Activated T-helper 1 cell treated with anti-CD3 and anti-CD28 coated beads, Interleukin-12 subunit alpha, Interleukin-12 subunit beta, Interleukin-2, Interleukin-4 antibody, amounts not matched to agents 30 ng/mL and 10 ng/mL and 1 ng/mL, durations not matched to agents 14 hours and 24 hours and 36 hours (primary cell): ENCODE measurements around the gene GRM4. TPM values are rescaled to one million over a fixed set of nuclear protein-coding genes. Genes with fewer than 3 reads are reported as not detected.

Experiments used
- DNase-seq: peaks from one replicate; pipeline ENCODE4 v3.0.0; 2021; ENCODE audit warnings: low spot score
- H3K27ac Mint-ChIP-seq: one replicate; pipeline ENCODE4 v1.8.0; 2021; ENCODE audit warnings: mild to moderate bottlenecking, mixed read lengths
- H3K27me3 Mint-ChIP-seq: one replicate; pipeline ENCODE4 v1.8.0; 2022; ENCODE audit warnings: mild to moderate bottlenecking, moderate library complexity, mixed read lengths; ENCODE audit not compliant: insufficient read depth
- H3K36me3 Mint-ChIP-seq: one replicate; pipeline ENCODE4 v1.8.0; 2021; ENCODE audit warnings: low read depth, mixed read lengths
- H3K4me1 Mint-ChIP-seq: one replicate; pipeline ENCODE4 v1.8.0; 2021; ENCODE audit warnings: low read depth, mixed read lengths
- H3K4me3 Mint-ChIP-seq: one replicate; pipeline ENCODE4 v1.8.0; 2021; ENCODE audit warnings: mild to moderate bottlenecking, moderate library complexity, mixed read lengths
- H3K9me3 Mint-ChIP-seq: one replicate; pipeline ENCODE4 v1.8.0; 2021; ENCODE audit warnings: mixed read lengths
- intact Hi-C: fragments of 100-400 bp; cut with micrococcal nuclease; formaldehyde crosslinking; loops from one replicate; pipeline ENCODE4 v1.15.1; 2024
- total RNA-seq: library from RNA; stranded (reverse); gene quantifications from 2 replicates; pipeline ENCODE4 v1.2.3, GENCODE V29; 2022

Gene GRM4
- total RNA-seq, 1 donor from 2014 or later, result not detected

GRCh38 chr6:34152806-34153520, 7.1 kb upstream of the GRM4 start:
- H3K9me3 Mint-ChIP-seq, result no peaks in the 10 kb centered on the region
- no peak overlapping the region for H3K27ac Mint-ChIP-seq
- no peak overlapping the region for H3K4me3 Mint-ChIP-seq
- H3K36me3 Mint-ChIP-seq, result no peaks in the 10 kb centered on the region
- DNase-seq, result no peak
- no peaks in the 10 kb centered on the region for H3K4me1 Mint-ChIP-seq
- intact Hi-C loops, result no loop called here
- H3K27me3 Mint-ChIP-seq, result peaks cover 59% of the 10 kb centered on the region

GRCh38 chr6:34152042-34152524, 6.2 kb upstream of the GRM4 start:
- no peaks in the 10 kb centered on the region for H3K36me3 Mint-ChIP-seq
- no peak overlapping the region for H3K4me3 Mint-ChIP-seq
- no peaks in the 10 kb centered on the region for H3K4me1 Mint-ChIP-seq
- no peak overlapping the region for H3K27ac Mint-ChIP-seq
- intact Hi-C loops, result no loop called here
- peaks cover 58% of the 10 kb centered on the region for H3K27me3 Mint-ChIP-seq
- no peaks in the 10 kb centered on the region for H3K9me3 Mint-ChIP-seq
- DNase-seq, result no peak

GRCh38 chr6:34151321-34152041, 5.6 kb upstream of the GRM4 start:
- Mint-ChIP-seq H3K4me1 (no peaks in the 10 kb centered on the region), H3K36me3 (no peaks in the 10 kb centered on the region), H3K27ac (no peak overlapping the region), H3K9me3 (no peaks in the 10 kb centered on the region), H3K27me3 (peaks cover 57% of the 10 kb centered on the region), H3K4me3 (no peak overlapping the region)
- intact Hi-C loops, result no loop called here
- no peak for DNase-seq

GRCh38 chr6:34150766-34151165, 4.9 kb upstream of the GRM4 start:
- Mint-ChIP-seq H3K9me3 (no peaks in the 10 kb centered on the region), H3K27ac (no peak overlapping the region), H3K36me3 (no peaks in the 10 kb centered on the region), H3K4me1 (no peaks in the 10 kb centered on the region), H3K4me3 (no peak overlapping the region), H3K27me3 (peaks cover 59% of the 10 kb centered on the region)
- DNase-seq, result no peak
- intact Hi-C loops, result no loop called here

GRCh38 chr6:34149831-34150400, 4.0 kb upstream of the GRM4 start:
- Mint-ChIP-seq H3K4me3 (no peak overlapping the region), H3K36me3 (no peaks in the 10 kb centered on the region), H3K27ac (no peak overlapping the region), H3K4me1 (no peaks in the 10 kb centered on the region), H3K9me3 (no peaks in the 10 kb centered on the region), H3K27me3 (peaks cover 60% of the 10 kb centered on the region)
- intact Hi-C loops, result no loop called here
- no peak for DNase-seq

GRCh38 chr6:34149452-34149810, 3.5 kb upstream of the GRM4 start:
- no peak overlapping the region for H3K27ac Mint-ChIP-seq
- H3K4me1 Mint-ChIP-seq, result no peaks in the 10 kb centered on the region
- no peaks in the 10 kb centered on the region for H3K36me3 Mint-ChIP-seq
- no peak overlapping the region for H3K4me3 Mint-ChIP-seq
- peaks cover 62% of the 10 kb centered on the region for H3K27me3 Mint-ChIP-seq
- no peak for DNase-seq
- H3K9me3 Mint-ChIP-seq, result no peaks in the 10 kb centered on the region
- intact Hi-C loops, result no loop called here

GRCh38 chr6:34148631-34149451, 3.0 kb upstream of the GRM4 start:
- H3K27me3 Mint-ChIP-seq, result peaks cover 63% of the 10 kb centered on the region
- no peaks in the 10 kb centered on the region for H3K9me3 Mint-ChIP-seq
- no peak overlapping the region for H3K27ac Mint-ChIP-seq
- no peaks in the 10 kb centered on the region for H3K36me3 Mint-ChIP-seq
- no peak for DNase-seq
- intact Hi-C loops, result no loop called here
- no peaks in the 10 kb centered on the region for H3K4me1 Mint-ChIP-seq
- no peak overlapping the region for H3K4me3 Mint-ChIP-seq

- no peak for DNase-seq
- intact Hi-C loops, result no loop called here
- H3K27ac Mint-ChIP-seq, result no peak overlapping the region
- no peaks in the 10 kb centered on the region for H3K4me1 Mint-ChIP-seq
- H3K27me3 Mint-ChIP-seq, result peaks cover 66% of the 10 kb centered on the region
- H3K36me3 Mint-ChIP-seq, result no peaks in the 10 kb centered on the region
- no peak overlapping the region for H3K4me3 Mint-ChIP-seq
- H3K9me3 Mint-ChIP-seq, result no peaks in the 10 kb centered on the region
Observed at GRCh38 chr6:34147906-34148630, 2.2 kb upstream of the GRM4 start.

GRCh38 chr6:34146801-34147592, 1.1 kb upstream of the GRM4 start:
- no peaks in the 10 kb centered on the region for H3K36me3 Mint-ChIP-seq
- H3K4me1 Mint-ChIP-seq, result no peaks in the 10 kb centered on the region
- no peak for DNase-seq
- peaks cover 66% of the 10 kb centered on the region for H3K27me3 Mint-ChIP-seq
- H3K9me3 Mint-ChIP-seq, result no peaks in the 10 kb centered on the region
- intact Hi-C loops, result no loop called here
- no peak overlapping the region for H3K4me3 Mint-ChIP-seq
- H3K27ac Mint-ChIP-seq, result no peak overlapping the region

GRCh38 chr6:34145161-34146020, 496 bp downstream of the GRM4 start:
- intact Hi-C loops, result no loop called here
- H3K4me3 Mint-ChIP-seq, result no peak overlapping the region
- no peak for DNase-seq
- no peak overlapping the region for H3K27ac Mint-ChIP-seq
- H3K36me3 Mint-ChIP-seq, result no peaks in the 10 kb centered on the region
- H3K4me1 Mint-ChIP-seq, result no peaks in the 10 kb centered on the region
- no peaks in the 10 kb centered on the region for H3K9me3 Mint-ChIP-seq
- H3K27me3 Mint-ChIP-seq, result peaks cover 67% of the 10 kb centered on the region

GRCh38 chr6:34144581-34145160, 1.2 kb downstream of the GRM4 start:
- Mint-ChIP-seq H3K36me3 (no peaks in the 10 kb centered on the region), H3K27me3 (peaks cover 67% of the 10 kb centered on the region), H3K27ac (no peak overlapping the region), H3K9me3 (no peaks in the 10 kb centered on the region), H3K4me3 (no peak overlapping the region), H3K4me1 (no peaks in the 10 kb centered on the region)
- no peak for DNase-seq
- intact Hi-C loops, result no loop called here
